Vagina (tissue), 2 donors: Measurements from ENCODE around the gene LTK.

Source experiments
- CTCF ChIP-seq, 3 experiments: fragments of 450-650 bp in 2 of 3; fragments of 200-600 bp in 1 of 3; sonication (generic) in 1 of 3; IDR thresholded peaks; one replicate each; pipeline ENCODE4 v1.5.1; 2017 to 2019; ENCODE audit warnings: antibody characterized with exemption in 3 of 3, mild to moderate bottlenecking in 2 of 3, moderate library complexity in 2 of 3
- POLR2AphosphoS5 ChIP-seq, 2 donors: sonication (generic); formaldehyde crosslinking; IDR thresholded peaks; one replicate each; pipeline ENCODE4 v1.9.0; 2017; ENCODE audit warnings: antibody characterized with exemption in 2 of 2, mild to moderate bottlenecking in 2 of 2, low read depth in 1 of 2; ENCODE audit not compliant: insufficient read depth in 1 of 2

- TF ChIP-seq CTCF (IDR thresholded peaks at IDR 0.05): no peak
- no peak for TF ChIP-seq POLR2AphosphoS5 (IDR thresholded peaks at IDR 0.05; ENCODE audit: insufficient read depth in 1 of 2, low read depth in 1 of 2)
Measured at GRCh38 chr15:41510728-41511127, 2.9 kb downstream of the LTK start.
